Measurements from ENCODE around the gene LYPD1. TPM values are rescaled to one million over a fixed set of nuclear protein-coding genes. Genes with fewer than 3 reads are reported as not detected.

LYPD1 gene
- polyA plus RNA-seq, 1 of the 3 experiments (the other 2 are of a cell fraction): 5.4 TPM

DNA sequence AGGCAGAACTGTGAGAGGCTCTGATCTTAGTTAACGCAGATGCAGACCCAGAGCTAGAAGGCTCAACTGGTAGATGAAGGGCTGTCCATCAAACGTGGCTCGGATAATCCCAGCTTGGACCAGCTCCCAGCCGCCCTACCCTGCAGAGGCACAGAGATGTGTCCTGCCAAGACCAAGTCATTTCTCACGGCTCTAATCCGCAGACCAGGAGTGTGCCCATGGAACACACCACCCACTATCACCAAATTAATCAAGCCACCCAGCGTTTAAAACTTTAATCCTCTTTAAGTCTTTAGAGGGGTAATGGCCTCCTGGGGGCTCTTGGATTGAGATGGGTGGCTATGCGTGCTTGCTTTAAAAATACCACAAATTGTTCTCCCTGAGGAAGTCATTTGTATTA lies 17.5 kb downstream of the LYPD1 start:
- no peak for DNase-seq
- POLR2A ChIA-PET: no interaction called here
- no peaks in the 10 kb centered on the region for H4K20me1 ChIP-seq (ENCODE audit: insufficient read depth)

More for the DNA sequence above, 17.5 kb downstream of the LYPD1 start:
- H3K36me3 ChIP-seq (replicated peaks in 1 of 2; ENCODE audit: control insufficient read depth in 1 of 2, insufficient read depth in 2 of 2, low read length in 1 of 2): no peaks in the 10 kb centered on the region
- 0 out of 2 replicates have a peak, but pooled peaks cover 8% of the 10 kb centered on the region for H3K79me2 ChIP-seq (ENCODE audit: insufficient read depth)
- no peaks in the 10 kb centered on the region for H3K27me3 ChIP-seq (ENCODE audit: insufficient read depth)
- CTCF ChIA-PET: interaction anchor here (0.6 to 4.2 kb wide), 13 partner anchors 8 to 1192 kb away, joined by 3 to 62 read pairs (median 7); no protein-coding TSS in a partner anchor
- no peaks in the 10 kb centered on the region for H3K9me2 ChIP-seq
- H3K9me3 ChIP-seq: no peaks in the 10 kb centered on the region
- no peaks in the 10 kb centered on the region; a peak in 1 of 4 replicates for H3K4me1 ChIP-seq (ENCODE audit: control insufficient read depth in 1 of 2, insufficient read depth in 2 of 2, low read depth in 1 of 2, low read length in 1 of 2)
- H2AFZ ChIP-seq (ENCODE audit: low read depth): no peak overlapping the region
- H3K27ac ChIP-seq (ENCODE audit: low read depth in 2 of 2, low read length in 1 of 2): no peak overlapping the region
- 89% methylated on average over 5 of the region's 8 CpGs for WGBS (ENCODE audit: low lambda C conversion rate)
- H3K4me3 ChIP-seq (ENCODE audit: low read depth in 2 of 2, low read length in 1 of 2): no peak overlapping the region
- H3K9ac ChIP-seq: no peak overlapping the region
- peaks cover 7% of the 10 kb centered on the region for H3F3A ChIP-seq (replicated peaks; ENCODE audit: insufficient read depth)
- H3K4me2 ChIP-seq: no peak overlapping the region
- TF ChIP-seq JUND (IDR thresholded peaks at IDR 0.05) (no peak), RFX5 (IDR thresholded peaks at IDR 0.05; ENCODE audit: low read length) (no peak), GATA2 (CRISPR knock-in tag; IDR thresholded peaks at IDR 0.05) (no peak), TEAD4 (IDR thresholded peaks at IDR 0.05; ENCODE audit: borderline replicate concordance, insufficient read depth) (no peak), CHD2 (IDR thresholded peaks at IDR 0.05; ENCODE audit: low read length, partially characterized antibody) (no peak), SMC3 (IDR thresholded peaks at IDR 0.05; ENCODE audit: low read depth, low read length) (no peak), YY1 (IDR thresholded peaks at IDR 0.05; ENCODE audit: low read depth) (no peak), RCOR1 (IDR thresholded peaks at IDR 0.05; ENCODE audit: low read length) (no peak), ELF1 (IDR thresholded peaks at IDR 0.05) (no peak), TCF12 (IDR thresholded peaks at IDR 0.05) (no peak), NFIC (IDR thresholded peaks at IDR 0.05; ENCODE audit: borderline replicate concordance) (no peak), RAD21 (IDR thresholded peaks at IDR 0.05; ENCODE audit: low read length) (no peak)
- TF ChIP-seq, protein P1, sequence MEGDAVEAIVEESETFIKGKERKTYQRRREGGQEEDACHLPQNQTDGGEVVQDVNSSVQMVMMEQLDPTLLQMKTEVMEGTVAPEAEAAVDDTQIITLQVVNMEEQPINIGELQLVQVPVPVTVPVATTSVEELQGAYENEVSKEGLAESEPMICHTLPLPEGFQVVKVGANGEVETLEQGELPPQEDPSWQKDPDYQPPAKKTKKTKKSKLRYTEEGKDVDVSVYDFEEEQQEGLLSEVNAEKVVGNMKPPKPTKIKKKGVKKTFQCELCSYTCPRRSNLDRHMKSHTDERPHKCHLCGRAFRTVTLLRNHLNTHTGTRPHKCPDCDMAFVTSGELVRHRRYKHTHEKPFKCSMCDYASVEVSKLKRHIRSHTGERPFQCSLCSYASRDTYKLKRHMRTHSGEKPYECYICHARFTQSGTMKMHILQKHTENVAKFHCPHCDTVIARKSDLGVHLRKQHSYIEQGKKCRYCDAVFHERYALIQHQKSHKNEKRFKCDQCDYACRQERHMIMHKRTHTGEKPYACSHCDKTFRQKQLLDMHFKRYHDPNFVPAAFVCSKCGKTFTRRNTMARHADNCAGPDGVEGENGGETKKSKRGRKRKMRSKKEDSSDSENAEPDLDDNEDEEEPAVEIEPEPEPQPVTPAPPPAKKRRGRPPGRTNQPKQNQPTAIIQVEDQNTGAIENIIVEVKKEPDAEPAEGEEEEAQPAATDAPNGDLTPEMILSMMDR (IDR thresholded peaks at IDR 0.05): no peak
- TF ChIP-seq, protein P2, sequence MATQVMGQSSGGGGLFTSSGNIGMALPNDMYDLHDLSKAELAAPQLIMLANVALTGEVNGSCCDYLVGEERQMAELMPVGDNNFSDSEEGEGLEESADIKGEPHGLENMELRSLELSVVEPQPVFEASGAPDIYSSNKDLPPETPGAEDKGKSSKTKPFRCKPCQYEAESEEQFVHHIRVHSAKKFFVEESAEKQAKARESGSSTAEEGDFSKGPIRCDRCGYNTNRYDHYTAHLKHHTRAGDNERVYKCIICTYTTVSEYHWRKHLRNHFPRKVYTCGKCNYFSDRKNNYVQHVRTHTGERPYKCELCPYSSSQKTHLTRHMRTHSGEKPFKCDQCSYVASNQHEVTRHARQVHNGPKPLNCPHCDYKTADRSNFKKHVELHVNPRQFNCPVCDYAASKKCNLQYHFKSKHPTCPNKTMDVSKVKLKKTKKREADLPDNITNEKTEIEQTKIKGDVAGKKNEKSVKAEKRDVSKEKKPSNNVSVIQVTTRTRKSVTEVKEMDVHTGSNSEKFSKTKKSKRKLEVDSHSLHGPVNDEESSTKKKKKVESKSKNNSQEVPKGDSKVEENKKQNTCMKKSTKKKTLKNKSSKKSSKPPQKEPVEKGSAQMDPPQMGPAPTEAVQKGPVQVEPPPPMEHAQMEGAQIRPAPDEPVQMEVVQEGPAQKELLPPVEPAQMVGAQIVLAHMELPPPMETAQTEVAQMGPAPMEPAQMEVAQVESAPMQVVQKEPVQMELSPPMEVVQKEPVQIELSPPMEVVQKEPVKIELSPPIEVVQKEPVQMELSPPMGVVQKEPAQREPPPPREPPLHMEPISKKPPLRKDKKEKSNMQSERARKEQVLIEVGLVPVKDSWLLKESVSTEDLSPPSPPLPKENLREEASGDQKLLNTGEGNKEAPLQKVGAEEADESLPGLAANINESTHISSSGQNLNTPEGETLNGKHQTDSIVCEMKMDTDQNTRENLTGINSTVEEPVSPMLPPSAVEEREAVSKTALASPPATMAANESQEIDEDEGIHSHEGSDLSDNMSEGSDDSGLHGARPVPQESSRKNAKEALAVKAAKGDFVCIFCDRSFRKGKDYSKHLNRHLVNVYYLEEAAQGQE (IDR thresholded peaks at IDR 0.05; ENCODE audit: low read depth, low read length): no peak
- TF ChIP-seq, protein P3, sequence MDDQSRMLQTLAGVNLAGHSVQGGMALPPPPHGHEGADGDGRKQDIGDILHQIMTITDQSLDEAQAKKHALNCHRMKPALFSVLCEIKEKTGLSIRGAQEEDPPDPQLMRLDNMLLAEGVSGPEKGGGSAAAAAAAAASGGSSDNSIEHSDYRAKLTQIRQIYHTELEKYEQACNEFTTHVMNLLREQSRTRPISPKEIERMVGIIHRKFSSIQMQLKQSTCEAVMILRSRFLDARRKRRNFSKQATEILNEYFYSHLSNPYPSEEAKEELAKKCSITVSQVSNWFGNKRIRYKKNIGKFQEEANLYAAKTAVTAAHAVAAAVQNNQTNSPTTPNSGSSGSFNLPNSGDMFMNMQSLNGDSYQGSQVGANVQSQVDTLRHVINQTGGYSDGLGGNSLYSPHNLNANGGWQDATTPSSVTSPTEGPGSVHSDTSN (IDR thresholded peaks at IDR 0.05): no peak
